HCT116 (cell line): Measurements from ENCODE around the gene CPM. TPM values are rescaled to one million over a fixed set of nuclear protein-coding genes. Genes with fewer than 3 reads are reported as not detected.

Source experiments
- ATAC-seq: fragments of 200-7000 bp; cut with Tn5 transposase; 2 replicates; pipeline ENCODE4 v1.9.1; 2020; ENCODE audit warnings: mild to moderate bottlenecking, moderate library complexity
- BruUV-seq: library from RNA; stranded (reverse); fragments of 400-500 nt; replicated peaks from 2 replicates; lab custom pipeline; 2021; lab: Mats Ljungman, UMichigan
- CTCF ChIA-PET: fragments of 300-600 bp; sonication (Branson Sonifier 250); formaldehyde crosslinking; loops from one replicate; lab custom pipeline; 2021; ENCODE audit warnings: antibody characterized with exemption; lab: Charles Lee
- POLR2A ChIA-PET: fragments of 300-600, 350-600 bp; sonication (Branson Sonifier 250); formaldehyde crosslinking; loops from one replicate; lab custom pipeline; 2021; ENCODE audit warnings: antibody characterized with exemption; lab: Charles Lee
- RAD21 ChIA-PET, 2 experiments: fragments of 300-600 bp; sonication (Branson Sonifier 250); formaldehyde crosslinking; loops; one replicate each; lab custom pipeline; 2023; ENCODE audit warnings: low total read pairs in 2 of 2; ENCODE audit not compliant: uncharacterized antibody in 2 of 2, unreplicated experiment in 2 of 2, low non-redundant PET in 1 of 2; lab: Charles Lee
- DNase-seq: peaks from one replicate; pipeline ENCODE4 v3.0.0-alpha.2; 2010; ENCODE audit warnings: low read depth, low spot score
- H2AFZ ChIP-seq: fragments of 200-600 bp; shearing (Covaris generic), sonication (generic); 2 replicates; pipeline ENCODE4 v1.6.1; 2017; ENCODE audit warnings: low read depth, mixed run types, mixed read lengths, antibody characterized with exemption, low read length; ENCODE audit not compliant: poor library complexity, severe bottlenecking
- H3K27ac ChIP-seq: 2 replicates; pipeline ENCODE4 v1.5.1; 2012; ENCODE audit warnings: low read depth, low read length
- H3K27me3 ChIP-seq: fragments of 200-600 bp; sonication (generic); 2 replicates; pipeline ENCODE4 v1.6.1; 2016; ENCODE audit warnings: mixed run types, low read length, mixed read lengths; ENCODE audit not compliant: insufficient read depth
- H3K36me3 ChIP-seq, 2 experiments: fragments of 200-500 bp in 1 of 2; fragments of 200-600 bp in 1 of 2; sonication (Bioruptor generic) in 1 of 2; sonication (generic) in 1 of 2; 2 replicates each; pipeline versions ENCODE4 v1.5.1 to v1.6.1; 2014 to 2016; ENCODE audit warnings: low read length in 2 of 2, inconsistent platforms in 1 of 2, mixed read lengths in 1 of 2, mixed run types in 1 of 2; ENCODE audit not compliant: insufficient read depth in 2 of 2, control insufficient read depth in 1 of 2
- H3K4me1 ChIP-seq, 2 experiments: fragments of 200-600 bp in 1 of 2; sonication (generic) in 1 of 2; 2 replicates each; pipeline versions ENCODE4 v1.5.1 to v1.6.1; 2012 to 2017; ENCODE audit warnings: low read length in 2 of 2, inconsistent platforms in 1 of 2, mild to moderate bottlenecking in 1 of 2, mixed read lengths in 1 of 2, mixed run types in 1 of 2, moderate library complexity in 1 of 2; ENCODE audit not compliant: insufficient read depth in 2 of 2, control insufficient read depth in 1 of 2
- H3K4me2 ChIP-seq: fragments of 200-600 bp; sonication (generic); 2 replicates; pipeline ENCODE4 v1.6.1; 2017; ENCODE audit warnings: mixed run types, low read length, mixed read lengths
- H3K4me3 ChIP-seq, 2 experiments: fragments of 200-600 bp in 1 of 2; sonication (generic) in 1 of 2; replicated peaks in 1 of 2; 2 replicates each; pipeline ENCODE4 v1.5.1; 2011 to 2016; ENCODE audit warnings: low read length in 2 of 2, control low read depth in 1 of 2, low read depth in 1 of 2, mild to moderate bottlenecking in 1 of 2, mixed read lengths in 1 of 2, mixed run types in 1 of 2
- H3K79me2 ChIP-seq: fragments of 200-600 bp; sonication (generic); 2 replicates; pipeline ENCODE4 v1.6.1; 2017; ENCODE audit warnings: mild to moderate bottlenecking, mixed run types, low read length, moderate library complexity, mixed read lengths; ENCODE audit not compliant: insufficient read depth
- H3K9ac ChIP-seq: fragments of 200-600 bp; sonication (generic); 2 replicates; pipeline ENCODE4 v1.6.1; 2016; ENCODE audit warnings: low read length, mixed read lengths
- H3K9me2 ChIP-seq: fragments of 200-600 bp; sonication (generic), shearing (Covaris generic); 2 replicates; pipeline ENCODE4 v1.6.1; 2017; ENCODE audit warnings: mixed run types, mild to moderate bottlenecking, moderate library complexity; ENCODE audit not compliant: insufficient read depth
- H3K9me3 ChIP-seq, 2 experiments: fragments of 200-500 bp in 1 of 2; fragments of 200-600 bp in 1 of 2; sonication (Bioruptor generic) in 1 of 2; sonication (generic) in 1 of 2; 2 replicates each; pipeline ENCODE4 v1.6.1; 2014 to 2017; ENCODE audit warnings: low read length in 2 of 2, mixed read lengths in 2 of 2, inconsistent platforms in 1 of 2, low read depth in 1 of 2, mild to moderate bottlenecking in 1 of 2, mixed run types in 1 of 2, moderate library complexity in 1 of 2; ENCODE audit not compliant: control insufficient read depth in 1 of 2, insufficient read depth in 1 of 2
- H4K20me1 ChIP-seq: fragments of 200-600 bp; sonication (generic), shearing (Covaris generic); 2 replicates; pipeline ENCODE4 v1.6.1; 2017; ENCODE audit warnings: mixed run types, mild to moderate bottlenecking, moderate library complexity; ENCODE audit not compliant: insufficient read depth
- CEBPB ChIP-seq: IDR thresholded peaks from 2 replicates; pipeline ENCODE4 v1.6.1; 2012; ENCODE audit warnings: low read depth
- CTCF ChIP-seq, 3 experiments: fragments of 200-600 bp in 1 of 3; sonication (generic) in 1 of 3; IDR thresholded peaks in 2 of 3; conservative IDR thresholded peaks in 1 of 3; 2 replicates each; pipeline ENCODE4 v1.5.1; 2012 to 2017; ENCODE audit warnings: low read depth in 2 of 3, low read length in 2 of 3, antibody characterized with exemption in 1 of 3, borderline replicate concordance in 1 of 3, control low read depth in 1 of 3, mild to moderate bottlenecking in 1 of 3, mixed read lengths in 1 of 3, mixed run types in 1 of 3, moderate library complexity in 1 of 3; ENCODE audit not compliant: insufficient read depth in 1 of 3
- EGR1 ChIP-seq: IDR thresholded peaks from 2 replicates; pipeline ENCODE4 v1.6.1; 2012; ENCODE audit warnings: low read depth
- EZH2 ChIP-seq: fragments of 200-600 bp; sonication (generic); IDR thresholded peaks from 2 replicates; pipeline ENCODE4 v1.6.1; 2017; ENCODE audit warnings: antibody characterized with exemption, mixed run types
- FOSL1 ChIP-seq: IDR thresholded peaks from 2 replicates; pipeline ENCODE4 v1.6.1; 2012; ENCODE audit warnings: low read depth
- JUND ChIP-seq: IDR thresholded peaks from 2 replicates; pipeline ENCODE4 v1.6.1; 2012
- MAX ChIP-seq: IDR thresholded peaks from 2 replicates; pipeline ENCODE4 v1.6.1; 2012
- REST ChIP-seq: IDR thresholded peaks from 2 replicates; pipeline ENCODE4 v1.6.1; 2012; ENCODE audit warnings: low read depth
- SRF ChIP-seq: IDR thresholded peaks from 2 replicates; pipeline ENCODE4 v1.6.1; 2012; ENCODE audit warnings: low read depth
- ZBTB33 ChIP-seq: IDR thresholded peaks from 2 replicates; pipeline ENCODE4 v1.6.1; 2011; ENCODE audit warnings: mild to moderate bottlenecking, low read length, moderate library complexity; ENCODE audit not compliant: insufficient replicate concordance; ENCODE audit errors: extremely low read depth
- ZFX ChIP-seq: fragments of 450-650 bp; IDR thresholded peaks from 2 replicates; pipeline ENCODE4 v1.6.1; 2017
- intact Hi-C: fragments of 100-400 bp; cut with micrococcal nuclease; formaldehyde crosslinking; loops from 2 replicates; pipeline ENCODE4 v1.10.0; 2022
- total RNA-seq: library from RNA; stranded (reverse); gene quantifications from one replicate; pipeline ENCODE4 v1.2.1, GENCODE V29; 2021; ENCODE audit not compliant: unreplicated experiment

The CPM gene
- total RNA-seq, 1 experiment from 2014 or later: 5.3 TPM

- CTCF ChIA-PET: no interaction called here
- Histone ChIP-seq H3K36me3 (no peaks in the 10 kb centered on the region), H2AFZ (no peak overlapping the region), H3K9me2 (no peaks in the 10 kb centered on the region), H3K27ac (no peak overlapping the region), H3K4me3 (no peak overlapping the region)
- intact Hi-C loops: no loop called here
- ATAC-seq: no peak
- TF ChIP-seq JUND (no peak), SRF (no peak), ZFX (no peak), ZBTB33 (no peak), CEBPB (no peak), EGR1 (no peak), EZH2 (no peak), FOSL1 (no peak), CTCF (IDR thresholded peaks at IDR 0.05 in 2 of 3, conservative IDR thresholded peaks at IDR 0.05 in 1 of 3; ENCODE audit: borderline replicate concordance in 1 of 3, insufficient read depth in 1 of 3, low read depth in 2 of 3, low read length in 2 of 3) (no peak), REST (no peak), MAX (no peak)
- TF ChIP-seq, all 23 proteins: peak for 0
- peaks cover 0 to 7% of the 10 kb centered on the region in 2 experiments; a peak in 1 of 4 replicates for H3K9me3 ChIP-seq
- no peak for DNase-seq
- BruUV-seq: no TSS peak
- ChIA-PET POLR2A (no interaction called here), RAD21 (no interaction called here)
- no peaks in the 10 kb centered on the region for H4K20me1 ChIP-seq
- H3K79me2 ChIP-seq: no peaks in the 10 kb centered on the region
- H3K4me2 ChIP-seq: no peak overlapping the region
- H3K9ac ChIP-seq: no peak overlapping the region
- no peaks in the 10 kb centered on the region for H3K27me3 ChIP-seq
- H3K4me1 ChIP-seq: no peaks in the 10 kb centered on the region
These were observed 54.1 kb downstream of the CPM start for GRCh38 chr12:68878846-68879245.
